Measurements from ENCODE around the gene THBS2.

DNA sequence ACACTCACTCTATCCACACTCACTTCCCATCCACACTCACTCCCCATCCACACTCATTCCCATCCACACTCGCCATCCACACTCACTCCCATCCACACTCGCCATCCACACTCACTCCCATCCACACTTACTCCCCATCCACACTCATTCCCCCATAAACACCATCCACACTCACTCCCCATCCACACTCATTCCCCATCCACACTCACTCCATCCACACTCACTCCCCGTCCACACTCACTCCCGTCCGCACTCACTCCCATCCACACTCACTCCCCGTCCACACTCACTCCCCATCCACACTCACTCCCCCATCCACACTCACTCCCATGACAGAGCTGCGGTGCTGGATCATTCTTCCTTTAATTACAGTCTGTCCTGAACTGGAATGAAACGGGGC lies 17.1 kb downstream of the THBS2 start:
- no peak for TF ChIP-seq CTCF (IDR thresholded peaks at IDR 0.05 in 4 of 5, conservative IDR thresholded peaks at IDR 0.05 in 1 of 5)
- no peak for TF ChIP-seq POLR2A (IDR thresholded peaks at IDR 0.05)
